ENCODE results near the gene BASP1. TPM values are rescaled to one million over a fixed set of nuclear protein-coding genes. Genes with fewer than 3 reads are reported as not detected.
"Not testable (repeated sequence)": the region's sequence is repeated elsewhere in the genome, so short reads cannot be mapped to it uniquely, and the experiment has no call there.

The BASP1 gene
- total RNA-seq, 1 donor from 2014 or later, result 3.9 TPM

- intact Hi-C loops (cut with DNase I), result no loop called here
- DNase-seq (ENCODE audit: low spot score), result no peak
These were observed 88.7 kb downstream of the BASP1 start for GRCh38 chr5:17305964-17306725.

- no peak for DNase-seq (ENCODE audit: low spot score)
- intact Hi-C loops (cut with DNase I), result no loop called here
These were observed 89.3 kb downstream of the BASP1 start for GRCh38 chr5:17306726-17307091.

DNA sequence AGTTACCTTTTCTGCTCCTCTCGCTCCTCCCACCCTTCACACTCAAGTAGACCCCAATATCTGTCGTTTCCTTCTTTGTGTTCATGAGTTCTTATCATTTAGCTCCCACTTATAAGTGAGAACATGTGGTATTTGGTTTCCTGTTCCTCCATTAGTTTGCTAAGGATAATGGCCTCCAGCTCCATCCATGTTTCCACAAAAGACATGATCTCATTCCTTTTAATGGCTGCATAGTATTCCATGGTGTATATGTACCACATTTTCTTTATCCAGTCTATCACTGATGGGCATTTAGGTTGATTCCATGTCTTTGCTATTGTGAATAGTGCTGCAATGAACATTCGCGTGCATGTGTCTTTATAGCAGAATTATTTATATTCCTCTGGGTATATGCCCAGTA, 90.0 kb downstream of the BASP1 start:
- intact Hi-C loops (cut with DNase I); DNase-seq (ENCODE audit: low spot score): not testable (repeated sequence)

DNA sequence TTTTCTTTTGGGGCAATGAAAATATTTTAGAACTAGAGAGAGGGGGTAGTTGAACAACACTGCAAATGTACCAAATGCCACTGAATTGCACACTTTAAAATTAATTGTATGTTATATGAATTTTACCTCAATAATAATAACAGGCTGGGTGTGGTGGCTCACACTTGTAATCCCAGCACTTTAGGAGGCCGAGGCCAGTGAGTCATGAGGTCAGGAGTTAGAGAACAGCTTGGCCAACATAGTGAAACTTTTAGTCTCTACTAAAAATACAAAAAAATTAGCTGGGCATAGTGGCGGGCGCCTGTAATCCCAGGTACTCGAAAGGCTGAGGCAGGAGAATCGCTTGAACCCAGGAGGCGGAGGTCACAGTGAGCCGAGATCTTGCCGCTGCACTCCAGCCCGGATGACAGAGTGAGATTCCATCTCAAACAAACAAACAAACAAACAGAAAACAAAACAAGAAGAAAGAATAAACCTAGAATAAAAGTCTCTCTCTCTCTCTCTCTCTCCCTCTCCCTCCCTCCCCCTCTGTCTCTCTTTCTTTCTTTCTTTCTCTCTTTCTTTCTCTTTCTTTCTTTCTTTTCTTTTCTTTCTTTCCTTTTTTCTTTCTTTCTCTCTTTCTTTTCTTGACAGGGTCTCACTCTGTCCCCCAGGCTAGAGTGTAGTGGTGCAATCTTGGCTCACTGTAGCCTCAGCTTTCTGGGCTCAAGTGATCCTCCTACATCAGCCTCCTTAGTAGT, 91.1 kb downstream of the BASP1 start:
- intact Hi-C loops (cut with DNase I), result no loop called here
- no peak for DNase-seq (ENCODE audit: low spot score)

- intact Hi-C loops (cut with DNase I), result no loop called here
- DNase-seq (ENCODE audit: low spot score), result no peak
These were observed 92.0 kb downstream of the BASP1 start for GRCh38 chr5:17309462-17309861.

GRCh38 chr5:17310502-17310901, 93.1 kb downstream of the BASP1 start:
- DNase-seq (ENCODE audit: low spot score); intact Hi-C loops (cut with DNase I): not testable (repeated sequence)

DNA sequence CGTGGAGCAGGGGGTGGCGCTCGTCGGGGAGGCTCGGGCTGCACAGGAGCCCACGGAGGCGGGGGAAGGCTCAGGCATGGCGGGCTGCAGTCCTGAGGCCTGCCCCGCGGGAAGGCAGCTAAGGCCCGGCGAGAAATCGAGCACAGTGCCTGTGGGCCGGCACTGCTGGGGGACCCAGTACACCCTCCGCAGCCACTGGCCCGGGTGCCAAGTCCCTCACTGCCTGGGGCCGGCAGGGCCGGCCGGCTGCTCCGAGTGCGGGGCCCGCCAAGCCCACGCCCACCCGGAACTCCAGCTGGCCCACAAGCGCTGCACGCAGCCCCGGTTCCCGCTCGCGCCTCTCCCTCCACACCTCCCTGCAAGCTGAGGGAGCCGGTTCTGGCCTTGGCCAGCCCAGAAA, 94.4 kb downstream of the BASP1 start:
- intact Hi-C loops (cut with DNase I); DNase-seq (ENCODE audit: low spot score): not testable (repeated sequence)

DNA sequence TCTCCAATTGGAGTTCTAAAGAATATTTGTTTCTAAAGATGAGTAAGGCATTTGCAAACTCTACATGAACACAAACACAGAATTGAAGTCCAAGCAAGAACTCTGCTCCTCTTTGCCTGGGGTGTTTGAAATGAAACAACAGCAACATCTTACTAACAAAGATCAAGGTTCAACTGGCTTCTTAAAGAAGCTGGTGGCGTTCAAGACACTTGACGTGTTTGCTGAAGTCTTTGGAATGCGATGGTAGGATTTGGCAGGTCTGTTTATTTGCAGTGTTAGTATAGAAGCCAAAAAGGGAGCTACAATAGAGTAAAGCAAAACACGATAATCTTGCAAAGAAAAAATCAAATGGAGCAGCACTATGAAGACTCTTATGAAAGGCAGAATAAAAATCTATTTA, 94.9 kb downstream of the BASP1 start:
- DNase-seq (ENCODE audit: low spot score), result no peak
- intact Hi-C loops (cut with DNase I), result no loop called here

DNA sequence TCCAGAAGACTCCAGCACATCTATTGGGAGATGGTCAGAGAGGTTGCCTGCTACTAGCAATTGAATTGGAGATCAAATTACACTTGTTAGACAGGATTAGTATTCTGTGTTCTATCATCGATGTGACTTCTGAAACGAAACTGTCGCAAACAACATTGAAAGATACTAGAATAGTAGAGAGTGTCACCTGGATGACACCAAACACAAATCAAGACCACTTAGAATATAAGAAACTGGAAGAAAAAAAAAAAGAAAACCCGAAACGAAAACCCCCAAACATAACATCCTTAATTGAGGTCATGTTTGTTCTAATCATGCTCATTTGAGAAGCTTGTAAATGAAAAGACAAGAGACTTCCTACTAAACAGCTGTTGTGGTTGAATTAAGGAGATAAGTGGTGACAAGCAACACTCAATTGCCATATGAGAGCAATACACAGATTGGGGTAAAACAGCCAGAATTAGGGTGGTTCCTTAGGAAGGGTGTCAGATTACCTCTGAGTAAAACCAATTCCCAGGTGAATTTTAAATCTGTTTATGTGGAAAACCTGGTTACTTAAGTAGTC, 97.6 kb downstream of the BASP1 start:
- DNase-seq (ENCODE audit: low spot score), result no peak
- intact Hi-C loops (cut with DNase I), result no loop called here

- intact Hi-C loops (cut with DNase I), result no loop called here
- no peak for DNase-seq (ENCODE audit: low spot score)
These were observed 98.3 kb downstream of the BASP1 start for GRCh38 chr5:17315710-17316221.

- DNase-seq (ENCODE audit: low spot score), result no peak
- intact Hi-C loops (cut with DNase I), result no loop called here
These were observed 99.6 kb downstream of the BASP1 start for GRCh38 chr5:17316970-17317459.

GRCh38 chr5:17317473-17317872, 100.0 kb downstream of the BASP1 start:
- intact Hi-C loops (cut with DNase I), result no loop called here
- DNase-seq (ENCODE audit: low spot score), result no peak

DNA sequence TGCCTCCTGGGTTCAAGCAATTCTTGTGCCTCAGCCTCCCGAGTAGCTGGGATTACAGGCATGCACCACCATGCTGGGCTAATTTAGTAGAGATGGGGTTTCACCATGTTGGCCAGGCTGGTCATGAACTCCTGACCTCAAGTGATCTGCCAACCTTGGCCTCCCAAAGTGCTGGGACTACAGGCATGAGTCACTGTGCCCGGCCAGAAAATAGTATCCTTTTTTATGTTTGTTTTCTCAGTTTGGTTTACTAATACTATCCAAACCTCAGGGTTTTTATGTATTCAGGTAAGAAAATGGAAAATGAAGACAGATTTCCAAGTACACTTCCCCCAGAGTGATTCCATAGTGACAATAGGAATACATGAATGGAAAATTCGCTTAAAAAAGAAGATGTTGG, 101.7 kb downstream of the BASP1 start:
- intact Hi-C loops (cut with DNase I); DNase-seq (ENCODE audit: low spot score): not testable (repeated sequence)

DNA sequence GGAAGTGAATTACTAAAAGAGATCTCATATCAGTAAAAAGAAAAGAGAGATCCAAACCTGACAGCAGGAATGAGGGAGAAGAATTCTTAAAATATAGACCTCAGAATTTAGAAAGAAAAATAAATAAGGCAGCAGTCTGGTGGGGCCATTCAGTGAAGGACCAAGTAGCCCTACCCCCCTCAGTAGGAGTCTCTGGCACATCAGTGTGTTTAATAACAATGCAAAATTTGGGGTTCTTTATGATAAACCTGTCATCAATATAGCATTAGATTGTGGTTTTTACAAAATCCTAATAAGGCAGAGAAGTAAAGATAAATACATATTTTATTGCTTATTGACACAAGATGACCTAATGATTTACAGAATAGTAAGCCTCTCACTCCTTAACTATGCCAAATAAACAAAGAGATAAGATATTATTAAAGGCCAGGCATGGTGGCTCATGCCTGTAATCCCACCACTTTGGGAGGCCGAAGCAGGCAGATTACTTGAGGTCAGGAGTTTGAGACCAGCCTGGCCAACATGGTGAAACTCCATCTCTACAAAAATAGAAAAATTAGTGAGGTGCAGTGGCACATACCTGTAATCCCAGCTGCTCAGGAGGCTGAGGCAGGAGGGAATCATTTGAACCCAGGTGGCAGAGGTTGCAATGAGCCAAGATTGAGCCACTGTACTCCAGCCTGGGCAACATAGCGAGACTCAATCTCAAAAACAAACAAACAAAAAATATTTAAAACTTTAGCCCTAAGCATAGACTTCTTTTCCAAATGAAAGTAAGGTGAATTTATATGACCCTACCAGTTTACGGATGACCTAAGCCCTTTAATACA, 108.6 kb downstream of the BASP1 start:
- DNase-seq (ENCODE audit: low spot score), result no peak
- intact Hi-C loops (cut with DNase I), result no loop called here

All from cardiac septum (tissue), 1 donor.